Activated CD4-positive, alpha-beta T cell treated with anti-CD3 and anti-CD28 coated beads, Interleukin-2, amount 10 ng/mL, durations not matched to agents 24 days and 14 days (primary cell): ENCODE measurements around the gene MYO15A. TPM values are rescaled to one million over a fixed set of nuclear protein-coding genes. Genes with fewer than 3 reads are reported as not detected.

Source experiments
- DNase-seq: peaks from one replicate; pipeline ENCODE4 v3.0.0; 2022
- H3K27ac Mint-ChIP-seq: one replicate; pipeline ENCODE4 v1.8.0; 2022; ENCODE audit warnings: mild to moderate bottlenecking, mixed read lengths
- H3K27me3 Mint-ChIP-seq: one replicate; pipeline ENCODE4 v1.8.0; 2022; ENCODE audit warnings: mixed read lengths
- H3K36me3 Mint-ChIP-seq: one replicate; pipeline ENCODE4 v1.8.0; 2022; ENCODE audit warnings: low read depth, mild to moderate bottlenecking, mixed read lengths
- H3K4me1 Mint-ChIP-seq: one replicate; pipeline ENCODE4 v1.8.0; 2021; ENCODE audit warnings: mixed read lengths
- H3K4me3 Mint-ChIP-seq: one replicate; pipeline ENCODE4 v1.8.0; 2022; ENCODE audit warnings: mild to moderate bottlenecking, moderate library complexity, mixed read lengths
- H3K9me3 Mint-ChIP-seq: one replicate; pipeline ENCODE4 v1.8.0; 2021; ENCODE audit warnings: mixed read lengths
- intact Hi-C: fragments of 100-400 bp; cut with micrococcal nuclease; formaldehyde crosslinking; loops from one replicate; pipeline ENCODE4 v1.15.1; 2023
- total RNA-seq: library from RNA; stranded (reverse); gene quantifications from 2 replicates; pipeline ENCODE4 v1.2.3, GENCODE V29; 2022

MYO15A gene
- total RNA-seq, 1 donor from 2014 or later, result 0.70 TPM

GRCh38 chr17:18144855-18145254 is 36.3 kb downstream of the MYO15A start:
- DNase-seq, result no peak
- H3K9me3 Mint-ChIP-seq, result no peaks in the 10 kb centered on the region
- H3K27ac Mint-ChIP-seq, result peak overlapping the region; percentile 48
- no peaks in the 10 kb centered on the region for H3K27me3 Mint-ChIP-seq
- H3K4me3 Mint-ChIP-seq, result no peak overlapping the region
- intact Hi-C loops, result loop anchor here (5.0 kb wide), 1 partner anchor 82 kb away; the partner anchor contains the start of gene LLGL1
- H3K36me3 Mint-ChIP-seq, result no peaks in the 10 kb centered on the region
- H3K4me1 Mint-ChIP-seq, result no peaks in the 10 kb centered on the region

GRCh38 chr17:18145811-18146210 is 37.3 kb downstream of the MYO15A start:
- Mint-ChIP-seq H3K4me3 (no peak overlapping the region), H3K27me3 (no peaks in the 10 kb centered on the region), H3K27ac (no peak overlapping the region), H3K36me3 (no peaks in the 10 kb centered on the region), H3K9me3 (no peaks in the 10 kb centered on the region), H3K4me1 (no peaks in the 10 kb centered on the region)
- no peak for DNase-seq
- intact Hi-C loops, result no loop called here

GRCh38 chr17:18146259-18146658 is 37.7 kb downstream of the MYO15A start:
- Mint-ChIP-seq H3K4me3 (no peak overlapping the region), H3K36me3 (no peaks in the 10 kb centered on the region), H3K9me3 (no peaks in the 10 kb centered on the region), H3K4me1 (no peaks in the 10 kb centered on the region), H3K27ac (no peak overlapping the region), H3K27me3 (no peaks in the 10 kb centered on the region)
- no peak for DNase-seq
- intact Hi-C loops, result no loop called here

- no peak for DNase-seq
- Mint-ChIP-seq H3K27me3 (no peaks in the 10 kb centered on the region), H3K4me1 (no peaks in the 10 kb centered on the region)
Measured at GRCh38 chr17:18146980-18147379, 38.4 kb downstream of the MYO15A start.

GRCh38 chr17:18148586-18148985 is 40.0 kb downstream of the MYO15A start:
- peaks cover 2% of the 10 kb centered on the region for H3K27me3 Mint-ChIP-seq
- H3K27ac Mint-ChIP-seq, result no peak overlapping the region
- H3K4me3 Mint-ChIP-seq, result no peak overlapping the region
- peaks cover under 1% of the 10 kb centered on the region for H3K4me1 Mint-ChIP-seq
- intact Hi-C loops, result no loop called here
- H3K9me3 Mint-ChIP-seq, result no peaks in the 10 kb centered on the region
- no peaks in the 10 kb centered on the region for H3K36me3 Mint-ChIP-seq
- no peak for DNase-seq

More at GRCh38 chr17:18146980-18147379, 38.4 kb downstream of the MYO15A start:
- Mint-ChIP-seq H3K27ac (no peak overlapping the region), H3K4me3 (no peak overlapping the region), H3K9me3 (no peaks in the 10 kb centered on the region), H3K36me3 (no peaks in the 10 kb centered on the region)
- intact Hi-C loops, result no loop called here

GRCh38 chr17:18151290-18151689 is 42.7 kb downstream of the MYO15A start:
- Mint-ChIP-seq H3K4me3 (no peak overlapping the region), H3K9me3 (no peaks in the 10 kb centered on the region), H3K27me3 (peaks cover 2% of the 10 kb centered on the region), H3K36me3 (no peaks in the 10 kb centered on the region), H3K4me1 (peaks cover 5% of the 10 kb centered on the region), H3K27ac (no peak overlapping the region)
- intact Hi-C loops, result no loop called here
- DNase-seq, result no peak

GRCh38 chr17:18155179-18155578 is 46.6 kb downstream of the MYO15A start:
- DNase-seq, result no peak
- intact Hi-C loops, result no loop called here
- no peaks in the 10 kb centered on the region for H3K36me3 Mint-ChIP-seq
- H3K4me1 Mint-ChIP-seq, result peaks cover 17% of the 10 kb centered on the region
- no peak overlapping the region for H3K27ac Mint-ChIP-seq
- no peaks in the 10 kb centered on the region for H3K9me3 Mint-ChIP-seq
- peaks cover 2% of the 10 kb centered on the region for H3K27me3 Mint-ChIP-seq
- H3K4me3 Mint-ChIP-seq, result no peak overlapping the region

- Mint-ChIP-seq H3K4me1 (peaks cover 17% of the 10 kb centered on the region), H3K4me3 (no peak overlapping the region), H3K27ac (peak overlapping the region; percentile 29), H3K36me3 (no peaks in the 10 kb centered on the region), H3K27me3 (peaks cover 2% of the 10 kb centered on the region), H3K9me3 (no peaks in the 10 kb centered on the region)
- DNase-seq, result no peak
- intact Hi-C loops, result no loop called here
Measured at GRCh38 chr17:18156171-18156975, 47.8 kb downstream of the MYO15A start.

GRCh38 chr17:18156976-18157280 is 48.4 kb downstream of the MYO15A start:
- intact Hi-C loops, result no loop called here
- Mint-ChIP-seq H3K9me3 (no peaks in the 10 kb centered on the region), H3K27me3 (peaks cover 2% of the 10 kb centered on the region), H3K27ac (no peak overlapping the region), H3K36me3 (no peaks in the 10 kb centered on the region), H3K4me1 (peaks cover 17% of the 10 kb centered on the region), H3K4me3 (no peak overlapping the region)
- no peak for DNase-seq

GRCh38 chr17:18157354-18157985 is 48.9 kb downstream of the MYO15A start:
- H3K9me3 Mint-ChIP-seq, result no peaks in the 10 kb centered on the region
- H3K36me3 Mint-ChIP-seq, result no peaks in the 10 kb centered on the region
- H3K27me3 Mint-ChIP-seq, result peaks cover 2% of the 10 kb centered on the region
- H3K4me1 Mint-ChIP-seq, result peaks cover 17% of the 10 kb centered on the region
- peak overlapping the region; percentile 86 for H3K4me3 Mint-ChIP-seq
- intact Hi-C loops, result no loop called here
- no peak overlapping the region for H3K27ac Mint-ChIP-seq
- DNase-seq, result no peak

GRCh38 chr17:18158022-18158600 is 49.6 kb downstream of the MYO15A start:
- H3K27ac Mint-ChIP-seq, result peak overlapping the region; percentile 87
- H3K36me3 Mint-ChIP-seq, result no peaks in the 10 kb centered on the region
- no peaks in the 10 kb centered on the region for H3K9me3 Mint-ChIP-seq
- no peaks in the 10 kb centered on the region for H3K27me3 Mint-ChIP-seq
- peaks cover 17% of the 10 kb centered on the region for H3K4me1 Mint-ChIP-seq
- intact Hi-C loops, result loop anchor here (2.0 kb wide), 1 partner anchor 25 kb away; the partner anchor contains the start of gene ALKBH5
- peak overlapping the region; percentile 86 for H3K4me3 Mint-ChIP-seq
- DNase-seq, result peak; percentile 97

GRCh38 chr17:18159551-18160120 is 51.1 kb downstream of the MYO15A start:
- Mint-ChIP-seq H3K4me1 (peaks cover 12% of the 10 kb centered on the region), H3K27me3 (no peaks in the 10 kb centered on the region), H3K27ac (no peak overlapping the region), H3K9me3 (no peaks in the 10 kb centered on the region), H3K4me3 (no peak overlapping the region), H3K36me3 (no peaks in the 10 kb centered on the region)
- intact Hi-C loops, result loop anchor here (2.0 kb wide), 1 partner anchor 23 kb away; the partner anchor contains the start of gene ALKBH5
- no peak for DNase-seq

GRCh38 chr17:18160128-18160856 is 51.7 kb downstream of the MYO15A start:
- H3K4me3 Mint-ChIP-seq, result no peak overlapping the region

More at GRCh38 chr17:18160128-18160856, 51.7 kb downstream of the MYO15A start:
- no peaks in the 10 kb centered on the region for H3K9me3 Mint-ChIP-seq
- no peaks in the 10 kb centered on the region for H3K36me3 Mint-ChIP-seq
- peaks cover 12% of the 10 kb centered on the region for H3K4me1 Mint-ChIP-seq
- no peak overlapping the region for H3K27ac Mint-ChIP-seq
- intact Hi-C loops, result no loop called here
- DNase-seq, result no peak
- no peaks in the 10 kb centered on the region for H3K27me3 Mint-ChIP-seq
